ENCODE measurements around the gene RHOF. TPM values are rescaled to one million over a fixed set of nuclear protein-coding genes. Genes with fewer than 3 reads are reported as not detected.

Gene RHOF
- total RNA-seq, 1 experiment from 2014 or later: 29.1 TPM

- Histone ChIP-seq H4K20me1 (ENCODE audit: control insufficient read depth, insufficient read depth, insufficient read length) (peaks cover 3% of the 10 kb centered on the region), H3K79me1 (ENCODE audit: insufficient read depth, low read depth, low read length, poor library complexity, severe bottlenecking) (no peaks in the 10 kb centered on the region), H4K5ac (ENCODE audit: insufficient read length, low read depth, low read length) (no peak overlapping the region), H3K9me3 (ENCODE audit: control insufficient read depth, low read depth, low read length) (no peaks in the 10 kb centered on the region), H2BK15ac (ENCODE audit: low read depth, low read length) (no peak overlapping the region), H3K23me2 (ENCODE audit: insufficient read length, low read depth, low read length, poor library complexity, severe bottlenecking) (no peaks in the 10 kb centered on the region), H3K4ac (ENCODE audit: low read depth, low read length) (no peak overlapping the region), H3K23ac (ENCODE audit: insufficient read length, low read depth, low read length) (no peak overlapping the region), H2BK5ac (ENCODE audit: insufficient read length, low read length) (no peak overlapping the region), H2BK120ac (ENCODE audit: low read depth, low read length, poor library complexity, severe bottlenecking) (no peak overlapping the region), H3K56ac (ENCODE audit: insufficient read length, low read depth, low read length) (no peak overlapping the region), H3K9ac (ENCODE audit: extremely low read depth, insufficient read length, low read length) (no peak overlapping the region), H3K18ac (ENCODE audit: insufficient read length, low read depth, low read length) (no peak overlapping the region), H3K4me2 (ENCODE audit: insufficient read depth, insufficient read length, low read length) (no peak overlapping the region), H3K27me3 (ENCODE audit: insufficient read depth, low read length) (no peaks in the 10 kb centered on the region), H3K4me1 (ENCODE audit: insufficient read depth, low read length) (no peaks in the 10 kb centered on the region), H4K8ac (replicated peaks; ENCODE audit: insufficient read length, low read depth, low read length) (no peak overlapping the region), H2AFZ (ENCODE audit: low read length) (no peak overlapping the region), H2AK5ac (ENCODE audit: insufficient read length, low read length) (no peak overlapping the region), H3T11ph (ENCODE audit: low read length) (no peak overlapping the region), H4K91ac (ENCODE audit: insufficient read length, low read depth, low read length) (no peak overlapping the region), H2BK20ac (ENCODE audit: low read depth, low read length, poor library complexity, severe bottlenecking) (no peak overlapping the region), H2BK12ac (ENCODE audit: insufficient read length, low read depth, low read length) (no peak overlapping the region), H3K27ac (ENCODE audit: insufficient read length, low read depth, low read length) (no peak overlapping the region), H3K14ac (ENCODE audit: insufficient read depth, low read length) (no peak overlapping the region; the same call in 1 of the 2 replicates), H3K79me2 (ENCODE audit: insufficient read depth, low read length) (no peaks in the 10 kb centered on the region)
- no peak for DNase-seq
- H3K27me3 Mint-ChIP-seq (ENCODE audit: low read depth): peaks cover 3% of the 10 kb centered on the region; the same call in 1 of the 2 replicates
- no peak for TF ChIP-seq CTCF (conservative IDR thresholded peaks at IDR 0.05)
- H3K9me3 Mint-ChIP-seq: no peaks in the 10 kb centered on the region
- peak overlapping the region in 2 of 3 experiments; percentile 44 to 87; a peak in 1 of 7 replicates for H3K27ac Mint-ChIP-seq
- no CpG with 5 or more reads among the region's 25 CpGs for WGBS (ENCODE audit: extremely low coverage, insufficient read length, low lambda C conversion rate)
- no peak overlapping the region for H3K4me3 Mint-ChIP-seq
- H3K4me1 Mint-ChIP-seq: peaks cover 17 to 32% of the 10 kb centered on the region in 2 experiments
- peaks cover 0 to 11% (median 0%) of the 10 kb centered on the region in 3 experiments; a peak in 3 of 7 replicates for H3K36me3 Mint-ChIP-seq (ENCODE audit: insufficient read depth in 1 of 3, low read depth in 3 of 3)
Measured at GRCh38 chr12:121770813-121771625, 22.5 kb downstream of the RHOF start.
